Stimulated activated CD8-positive, alpha-beta memory T cell treated with anti-CD3 and anti-CD28 coated beads, Interleukin-7, amount 100 ng/mL, for 1 hour (primary cell): ENCODE data around the gene PRR35.

Experiments
- DNase-seq, 2 donors: peaks; one replicate each; pipeline ENCODE4 v3.0.0-alpha.2; 2020; ENCODE audit warnings: low read depth in 2 of 2

PRR35 gene

GRCh38 chr16:549544-550263, 10.5 kb upstream of the PRR35 start:
- DNase-seq, result no peak

GRCh38 chr16:551210-551609, 9.0 kb upstream of the PRR35 start:
- DNase-seq, result no peak

GRCh38 chr16:552171-552570, 8.0 kb upstream of the PRR35 start:
- DNase-seq, result no peak

GRCh38 chr16:553601-554296, 6.4 kb upstream of the PRR35 start:
- no peak for DNase-seq

GRCh38 chr16:554297-554621, 5.9 kb upstream of the PRR35 start:
- DNase-seq, result no peak

GRCh38 chr16:554640-555365, 5.4 kb upstream of the PRR35 start:
- DNase-seq, result no peak

- DNase-seq, result no peak
These were observed 4.4 kb upstream of the PRR35 start for GRCh38 chr16:555528-556473.

GRCh38 chr16:556474-557173, 3.6 kb upstream of the PRR35 start:
- no peak for DNase-seq

GRCh38 chr16:557463-558297, 2.5 kb upstream of the PRR35 start:
- DNase-seq, result no peak

- DNase-seq, result no peak
These were observed 1.7 kb upstream of the PRR35 start for GRCh38 chr16:558298-559020.

GRCh38 chr16:559021-559380, 1.2 kb upstream of the PRR35 start:
- no peak for DNase-seq

- no peak for DNase-seq
These were observed 587 bp upstream of the PRR35 start for GRCh38 chr16:559411-560203.

GRCh38 chr16:560701-561412, 663 bp downstream of the PRR35 start:
- DNase-seq, result no peak

GRCh38 chr16:561413-561794, 1.2 kb downstream of the PRR35 start:
- no peak for DNase-seq

GRCh38 chr16:561957-562938, 2.1 kb downstream of the PRR35 start:
- DNase-seq, result no peak

GRCh38 chr16:563072-563644, 3.0 kb downstream of the PRR35 start:
- no peak for DNase-seq
